ENCODE measurements around the gene FAM124A. TPM values are rescaled to one million over a fixed set of nuclear protein-coding genes. Genes with fewer than 3 reads are reported as not detected.

The FAM124A gene
- total and polyA plus RNA-seq, 2 experiments from 2014 or later = 37.7 to 109 TPM

GRCh38 chr13:51333826-51334225 is 111.6 kb downstream of the FAM124A start (continued):
- TF ChIP-seq ZNF462 (CRISPR knock-in tag; IDR thresholded peaks at IDR 0.05) (no peak), EZH2 (IDR thresholded peaks at IDR 0.05; ENCODE audit: low read depth, unreplicated experiment) (no peak), ZNF331 (CRISPR knock-in tag; IDR thresholded peaks at IDR 0.05; ENCODE audit: low read depth) (no peak)

Small RNA genes lying within 50 kb of the gene (small RNA-seq; reads per million reads assigned to genes)
- not detected for gene PRELID3BP2 (ENCODE audit: low replicate concordance)

Other genes starting within 250 kb of the FAM124A start
- 9.4 and 24.5 TPM in 2 replicates for gene C13orf42, start 111.1 kb upstream of the FAM124A start, total RNA-seq (2014; rRNA removed; shearing (Covaris generic))
- 94.4 and 96.5 TPM in 2 replicates for gene C13orf42, start 111.1 kb upstream of the FAM124A start, polyA plus RNA-seq (2016; fragmentation: Nextera tagmentation; extraction: Ambion mirVana)
- 0.08 and 0.17 TPM in 2 replicates for gene SERPINE3, start 117.3 kb downstream of the FAM124A start, total RNA-seq (2014; rRNA removed; shearing (Covaris generic))
- gene SERPINE3, start 117.3 kb downstream of the FAM124A start, polyA plus RNA-seq (2016; fragmentation: Nextera tagmentation; extraction: Ambion mirVana) = 0.31 and 0.35 TPM in 2 replicates
- gene INTS6, start 230.6 kb downstream of the FAM124A start, total RNA-seq (2014; rRNA removed; shearing (Covaris generic)) = 38.6 and 47.2 TPM in 2 replicates
- gene INTS6, start 230.6 kb downstream of the FAM124A start, polyA plus RNA-seq (2016; fragmentation: Nextera tagmentation; extraction: Ambion mirVana) = 24.8 and 25.1 TPM in 2 replicates